HG02763 (cell line): ENCODE results near the gene TTLL11.

Experiments
- ATAC-seq: cut with Tn5 transposase; IDR thresholded peaks from one replicate; pipeline ENCODE4 v1.9.1; 2021; ENCODE audit warnings: mild to moderate bottlenecking, moderate library complexity; ENCODE audit not compliant: unreplicated experiment

The TTLL11 gene

DNA sequence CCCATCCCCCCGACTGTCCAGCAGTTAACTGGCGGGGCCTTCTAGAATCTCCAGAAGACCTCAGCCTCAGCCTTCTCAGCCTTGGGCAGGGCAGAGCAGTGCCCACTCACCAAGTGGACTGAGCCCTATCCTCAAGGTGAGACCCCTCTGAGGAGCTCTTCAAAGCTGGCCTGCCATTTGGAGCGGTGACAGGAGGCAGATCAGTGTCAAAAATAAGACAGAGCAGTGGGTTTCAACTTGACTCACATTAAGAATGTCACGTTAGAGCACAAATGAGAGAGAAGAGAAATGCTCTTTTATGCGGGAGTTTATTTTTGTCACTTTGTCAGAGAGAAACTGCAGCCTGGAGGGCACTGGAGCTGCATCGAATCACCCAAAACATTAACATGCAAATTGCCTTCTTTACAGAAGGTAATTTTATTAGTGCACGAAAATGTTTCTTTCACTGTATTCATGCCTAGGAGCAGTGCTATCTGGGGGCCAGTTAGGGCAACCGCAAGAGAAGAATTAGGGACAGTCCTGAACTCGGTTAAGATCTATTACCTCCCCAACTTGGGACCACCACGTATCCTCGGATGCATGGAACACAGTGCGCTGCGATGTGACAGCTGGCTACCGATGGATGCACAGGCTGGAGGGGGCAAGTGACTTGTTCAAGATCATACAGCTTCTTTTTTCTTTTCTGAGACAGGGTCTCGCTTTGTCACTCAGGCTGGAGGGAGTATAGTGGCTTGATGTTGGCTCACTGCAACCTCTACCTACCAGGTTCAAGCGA is 253.2 kb downstream of the TTLL11 start:
- ATAC-seq, result no peak

DNA sequence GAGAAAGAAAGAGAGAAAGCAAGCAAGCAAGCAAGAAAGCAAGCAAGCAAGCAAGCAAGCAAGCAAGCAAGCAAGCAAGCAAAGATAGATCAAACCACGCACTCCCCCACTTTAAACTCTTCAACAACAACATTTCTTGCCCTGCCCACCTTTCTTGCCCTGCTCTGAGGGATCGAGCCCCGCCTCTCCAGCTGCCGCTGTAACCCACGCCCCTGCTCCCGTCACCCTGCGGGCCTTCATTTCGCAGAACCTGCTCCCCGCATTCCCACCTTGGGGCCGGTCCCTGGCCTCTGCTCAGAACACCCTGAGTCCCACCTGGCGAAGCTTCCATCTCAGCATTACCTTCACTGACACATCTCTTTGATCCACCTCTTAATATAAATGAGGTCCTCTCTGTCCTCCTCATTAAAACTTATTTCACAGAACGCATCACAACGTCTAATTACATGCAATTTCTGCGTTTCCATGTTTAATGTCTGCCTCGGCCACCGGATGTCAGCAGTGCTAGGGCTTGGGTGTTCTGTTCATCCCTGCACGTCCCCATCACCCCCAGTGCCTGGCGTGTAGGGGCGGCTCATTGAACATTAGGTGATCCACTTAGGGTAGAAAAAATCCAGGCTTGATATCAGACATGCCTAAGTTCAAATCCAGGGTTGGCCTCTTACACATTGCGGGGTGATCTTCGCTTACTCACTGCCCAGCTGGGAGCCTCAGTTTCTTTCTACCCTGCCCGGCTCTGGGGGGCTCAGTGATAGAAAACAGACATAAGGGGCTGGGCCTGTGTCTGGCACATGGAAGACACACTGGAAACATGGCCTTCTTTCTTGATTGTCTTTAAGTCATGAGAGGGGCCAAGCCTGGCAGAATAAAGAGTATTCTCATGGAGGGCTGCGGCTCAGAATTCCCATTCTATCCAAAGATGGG is 254.1 kb downstream of the TTLL11 start:
- no peak for ATAC-seq

DNA sequence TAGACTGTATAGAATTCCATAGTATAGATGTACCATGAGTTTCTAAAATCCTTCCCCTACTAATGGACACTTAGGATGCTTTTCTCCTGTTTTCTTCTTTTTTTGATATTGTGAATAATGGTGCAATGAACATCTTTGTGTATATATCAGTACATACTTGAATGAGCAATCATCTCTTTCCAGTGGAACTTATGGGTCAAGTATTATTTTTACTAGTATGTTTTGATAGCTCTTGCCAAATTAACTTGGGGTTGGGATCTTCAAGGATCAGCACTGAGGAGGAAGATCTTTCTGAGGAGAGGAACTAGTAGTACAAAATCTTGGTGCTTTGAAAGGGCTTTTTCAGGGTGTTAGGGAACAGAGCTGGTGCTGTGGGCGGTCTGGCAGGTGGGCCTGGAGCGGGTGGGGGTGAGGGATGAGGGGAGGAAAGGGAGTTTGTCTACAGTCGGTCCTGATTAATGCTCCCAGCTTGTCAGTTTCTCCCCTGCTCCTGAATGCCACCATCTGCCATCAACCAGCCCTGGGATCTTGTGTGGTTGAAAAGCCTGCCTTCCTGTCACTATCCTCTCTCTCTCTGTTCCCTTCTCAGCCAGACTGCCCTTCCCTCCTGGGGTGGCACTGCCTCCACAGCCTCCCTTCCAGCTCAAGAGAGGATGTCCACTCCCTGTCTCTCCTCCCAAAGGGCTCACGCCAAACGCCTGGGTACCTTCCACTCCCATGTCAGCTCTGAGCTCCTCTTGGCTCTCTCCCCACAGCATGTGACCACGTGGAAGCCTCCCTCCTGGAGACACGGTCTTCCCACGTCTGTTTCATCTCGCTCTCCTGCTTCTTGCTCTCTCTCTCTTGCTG is 255.8 kb downstream of the TTLL11 start:
- ATAC-seq, result no peak

GRCh38 chr9:121836366-121836885 is 256.7 kb downstream of the TTLL11 start:
- ATAC-seq, result no peak

GRCh38 chr9:121835587-121836365 is 257.3 kb downstream of the TTLL11 start:
- no peak for ATAC-seq

DNA sequence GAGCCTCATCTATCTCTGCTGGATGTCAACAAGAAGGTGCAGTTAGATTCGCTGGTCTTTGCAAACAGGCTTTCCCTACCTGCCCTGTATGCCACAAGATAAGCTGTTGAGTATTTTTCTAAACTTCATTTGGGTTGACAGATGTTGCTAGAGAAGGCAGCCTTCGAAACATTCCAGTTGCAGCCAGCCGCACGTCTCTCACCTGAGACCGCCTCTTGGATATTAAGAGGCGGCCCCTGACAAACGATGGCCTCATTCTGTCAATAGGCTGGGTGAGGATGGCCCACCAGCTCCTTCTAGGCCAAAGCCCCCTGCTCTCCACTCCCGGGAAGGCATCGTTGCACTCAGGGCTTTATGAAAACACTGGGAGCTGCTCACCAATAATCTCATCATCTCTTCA is 260.0 kb downstream of the TTLL11 start:
- no peak for ATAC-seq

GRCh38 chr9:121831869-121832268 is 261.2 kb downstream of the TTLL11 start:
- no peak for ATAC-seq

GRCh38 chr9:121830441-121831140 is 262.5 kb downstream of the TTLL11 start:
- no peak for ATAC-seq

GRCh38 chr9:121827251-121827967 is 265.7 kb downstream of the TTLL11 start:
- no peak for ATAC-seq

DNA sequence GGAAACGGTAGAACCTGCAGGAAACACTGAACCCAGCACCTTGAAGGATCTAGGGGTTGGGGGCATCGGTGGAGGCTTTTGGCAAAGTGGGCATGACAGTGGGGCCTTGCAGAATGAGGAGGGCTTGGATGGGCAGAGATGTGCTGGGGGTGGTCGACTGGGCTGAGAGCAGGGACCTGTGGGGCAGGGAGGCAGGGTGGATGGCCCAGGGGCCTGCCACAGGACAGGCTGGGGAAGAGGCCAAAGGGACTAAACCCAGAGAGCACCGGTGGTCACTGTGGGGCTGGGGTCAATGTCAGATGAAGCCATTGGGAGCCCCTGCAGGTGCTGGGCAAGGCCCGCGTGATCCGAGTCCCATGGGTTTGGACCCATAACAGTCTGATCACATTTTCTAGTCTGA is 266.4 kb downstream of the TTLL11 start:
- ATAC-seq, result no peak

GRCh38 chr9:121825031-121825691 is 267.9 kb downstream of the TTLL11 start:
- ATAC-seq, result no peak

DNA sequence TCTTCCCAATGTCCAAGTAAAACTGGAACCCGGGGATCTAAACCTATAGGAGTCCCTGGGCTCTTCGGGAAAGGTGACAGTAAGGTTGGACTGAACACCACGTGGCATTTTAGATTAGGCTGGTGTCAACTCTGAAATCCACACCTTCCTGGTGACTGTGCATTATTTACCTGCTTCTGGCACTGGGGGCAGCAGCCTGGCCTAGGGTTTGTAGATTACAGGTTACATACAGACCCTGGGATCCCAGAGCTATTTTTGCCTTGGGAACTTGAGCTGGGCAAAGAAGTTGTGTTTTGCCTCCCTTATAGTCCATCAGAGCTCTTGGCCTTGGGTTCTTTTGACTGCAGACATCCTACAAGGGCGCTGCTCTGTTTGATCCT is 268.5 kb downstream of the TTLL11 start:
- ATAC-seq, result no peak

DNA sequence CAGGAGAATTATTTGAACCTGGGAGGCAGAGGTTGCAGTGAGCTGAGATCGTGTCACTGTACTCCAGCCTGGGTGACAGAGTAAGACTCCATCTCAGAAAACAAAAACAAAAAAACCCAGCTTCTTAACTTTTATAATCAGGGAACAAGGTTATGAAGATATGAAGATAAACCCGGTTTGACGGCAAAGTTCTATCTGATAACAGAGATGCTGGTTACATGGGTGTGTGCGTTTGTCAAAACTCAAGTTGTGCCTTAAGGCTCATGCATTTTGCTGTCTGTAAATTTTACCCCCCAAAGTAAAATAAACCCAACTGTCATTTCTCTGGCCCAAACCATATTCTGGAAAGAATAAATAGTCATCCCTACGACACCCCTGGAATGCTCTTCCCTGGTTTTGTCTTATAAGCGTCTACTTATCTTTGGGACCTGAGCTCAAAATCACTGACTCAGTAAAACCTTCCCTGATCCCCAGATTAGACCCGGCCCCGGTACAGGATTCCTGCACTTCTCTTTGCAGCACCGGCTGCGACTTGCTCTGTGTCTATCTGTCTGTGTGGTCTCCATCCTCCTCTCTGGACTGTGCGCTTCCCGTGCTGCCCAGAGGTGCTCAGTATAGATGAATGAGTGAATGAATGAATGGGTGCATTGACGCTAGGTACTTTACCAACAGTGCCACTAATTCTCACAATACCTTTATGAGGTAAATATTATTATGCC is 269.5 kb downstream of the TTLL11 start:
- ATAC-seq, result no peak

GRCh38 chr9:121822093-121823085 is 270.7 kb downstream of the TTLL11 start:
- no peak for ATAC-seq

GRCh38 chr9:121821326-121821725 is 271.8 kb downstream of the TTLL11 start:
- ATAC-seq, result no peak

DNA sequence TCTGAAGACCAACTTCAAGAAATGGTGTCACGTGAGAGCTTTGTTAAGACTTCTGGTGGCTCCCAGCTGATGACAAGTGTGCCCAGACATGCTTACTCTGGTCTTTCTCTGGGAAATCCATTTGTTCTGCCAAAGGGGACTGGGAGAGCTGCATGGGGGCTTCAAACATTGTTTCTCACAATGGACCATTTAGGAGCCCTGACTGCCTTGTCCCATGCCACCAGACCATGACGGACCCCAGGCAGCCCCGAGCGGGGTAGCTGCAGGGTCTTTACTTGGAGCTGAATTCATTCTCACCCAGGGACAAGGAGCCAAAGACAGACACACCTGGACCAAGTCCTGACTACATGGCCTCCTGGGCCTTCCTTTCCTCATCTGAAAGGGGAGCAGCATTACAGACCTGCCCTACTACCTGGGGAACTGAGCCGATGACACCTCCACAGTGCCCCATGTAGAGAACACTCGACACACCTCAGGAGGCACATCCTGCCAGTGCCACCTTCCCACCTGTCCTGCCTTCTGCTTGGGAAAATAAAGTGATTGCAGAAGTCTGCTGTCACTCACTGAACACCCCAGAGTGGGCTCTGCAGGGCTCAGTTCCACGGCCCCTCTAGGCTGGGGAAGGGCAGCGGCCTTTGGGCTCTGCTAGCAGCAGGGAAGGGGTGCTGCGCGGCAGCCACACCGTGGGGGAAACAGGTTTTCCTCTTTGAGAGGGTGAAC is 272.7 kb downstream of the TTLL11 start:
- ATAC-seq, result no peak
